ENCODE data around the gene FAM177A1.

FAM177A1 gene

GRCh38 chr14:35116242-35116641 is 70.2 kb downstream of the FAM177A1 start:
- WGBS (ENCODE audit: extremely low coverage, insufficient coverage, insufficient read length), result no CpG with 5 or more reads among the region's 4 CpGs
- Histone ChIP-seq H4K12ac (ENCODE audit: low read depth, low read length) (no peak overlapping the region), H3K27me3 (ENCODE audit: insufficient read depth, low read length) (no peaks in the 10 kb centered on the region)

GRCh38 chr14:35117112-35117511 is 71.0 kb downstream of the FAM177A1 start:
- H3K27me3 ChIP-seq (ENCODE audit: insufficient read depth, low read length), result no peaks in the 10 kb centered on the region
- H3K14ac ChIP-seq (ENCODE audit: low read length), result no peak overlapping the region
- H3K4me2 ChIP-seq (ENCODE audit: low read length), result no peak overlapping the region
- no peak for DNase-seq
- H3K4me1 ChIP-seq (ENCODE audit: control insufficient read depth in 1 of 2, insufficient read depth in 2 of 2, low read length in 2 of 2), result peaks cover 5 to 8% of the 10 kb centered on the region in 2 experiments
- H2AK5ac ChIP-seq (ENCODE audit: low read length), result no peak overlapping the region
- no peaks in the 10 kb centered on the region for H3K9me3 ChIP-seq (ENCODE audit: insufficient read depth, low read depth, low read length)
- no peak overlapping the region for H4K8ac ChIP-seq (ENCODE audit: low read depth, low read length)
- H3K23ac ChIP-seq (ENCODE audit: low read length), result no peak overlapping the region
- no peak overlapping the region for H3K9ac ChIP-seq (ENCODE audit: low read length)
- no peak overlapping the region for H3K4ac ChIP-seq (ENCODE audit: low read depth, low read length)
- H3K18ac ChIP-seq (ENCODE audit: low read length), result no peak overlapping the region
- no peak overlapping the region for H3K4me3 ChIP-seq (ENCODE audit: low read depth, low read length)
- no CpG with 5 or more reads among the region's 2 CpGs for WGBS (ENCODE audit: extremely low coverage, insufficient coverage, insufficient read length)
- H2BK5ac ChIP-seq (ENCODE audit: low read depth, low read length, poor library complexity), result no peak overlapping the region
- H2BK12ac ChIP-seq (ENCODE audit: low read length), result no peak overlapping the region
- no peak overlapping the region for H4K12ac ChIP-seq (ENCODE audit: low read depth, low read length)
- H3K36me3 ChIP-seq (ENCODE audit: control insufficient read depth in 1 of 2, insufficient read depth in 2 of 2, low read length in 2 of 2), result peaks cover 2 to 8% of the 10 kb centered on the region in 2 experiments
- H4K91ac ChIP-seq (ENCODE audit: low read depth, low read length), result no peak overlapping the region
- H3K79me2 ChIP-seq (ENCODE audit: control insufficient read depth, insufficient read depth, low read length, poor library complexity), result peaks cover 3% of the 10 kb centered on the region
- H2BK120ac ChIP-seq (ENCODE audit: insufficient read depth, low read length, poor library complexity), result no peak overlapping the region
- H3K79me1 ChIP-seq (ENCODE audit: low read length), result peaks cover 9% of the 10 kb centered on the region
- H3K27ac ChIP-seq (ENCODE audit: low read depth, low read length), result no peak overlapping the region
- no peak overlapping the region for H2AFZ ChIP-seq (ENCODE audit: insufficient read depth, low read length, poor library complexity)

More at GRCh38 chr14:35116242-35116641, 70.2 kb downstream of the FAM177A1 start:
- H2BK120ac ChIP-seq (ENCODE audit: insufficient read depth, low read length, poor library complexity), result no peak overlapping the region
- no peak overlapping the region for H3K27ac ChIP-seq (ENCODE audit: low read depth, low read length)
- no peak overlapping the region for H2AK5ac ChIP-seq (ENCODE audit: low read length)
- H3K4me3 ChIP-seq (ENCODE audit: low read depth, low read length), result no peak overlapping the region
- no peak overlapping the region for H3K14ac ChIP-seq (ENCODE audit: low read length)
- DNase-seq, result peak; percentile 18 to 73
- peaks cover 5 to 8% of the 10 kb centered on the region in 2 experiments for H3K4me1 ChIP-seq (ENCODE audit: control insufficient read depth in 1 of 2, insufficient read depth in 2 of 2, low read length in 2 of 2)
- H2BK5ac ChIP-seq (ENCODE audit: low read depth, low read length, poor library complexity), result no peak overlapping the region
- no peak overlapping the region for H3K4me2 ChIP-seq (ENCODE audit: low read length)
- no peak overlapping the region for H4K8ac ChIP-seq (ENCODE audit: low read depth, low read length)
- peaks cover 5 to 10% of the 10 kb centered on the region in 2 experiments for H3K36me3 ChIP-seq (ENCODE audit: control insufficient read depth in 1 of 2, insufficient read depth in 2 of 2, low read length in 2 of 2)
- H3K9ac ChIP-seq (ENCODE audit: low read length), result no peak overlapping the region
- H4K91ac ChIP-seq (ENCODE audit: low read depth, low read length), result no peak overlapping the region
- no peak overlapping the region for H2BK12ac ChIP-seq (ENCODE audit: low read length)
- H3K79me1 ChIP-seq (ENCODE audit: low read length), result peaks cover 3% of the 10 kb centered on the region
- no peak overlapping the region for H3K18ac ChIP-seq (ENCODE audit: low read length)
- peaks cover 3% of the 10 kb centered on the region for H3K79me2 ChIP-seq (ENCODE audit: control insufficient read depth, insufficient read depth, low read length, poor library complexity)
- H3K4ac ChIP-seq (ENCODE audit: low read depth, low read length), result no peak overlapping the region
- peaks cover 2% of the 10 kb centered on the region for H3K9me3 ChIP-seq (ENCODE audit: insufficient read depth, low read depth, low read length)
- H2AFZ ChIP-seq (ENCODE audit: insufficient read depth, low read length, poor library complexity), result no peak overlapping the region
- no peak overlapping the region for H3K23ac ChIP-seq (ENCODE audit: low read length)

GRCh38 chr14:35121026-35121886 is 75.2 kb downstream of the FAM177A1 start:
- Histone ChIP-seq H3K27ac (ENCODE audit: low read depth, low read length) (peak overlapping the region; percentile 93), H3K79me1 (ENCODE audit: low read length) (peaks cover 16% of the 10 kb centered on the region), H3K9me3 (ENCODE audit: insufficient read depth, low read depth, low read length) (no peaks in the 10 kb centered on the region), H4K91ac (ENCODE audit: low read depth, low read length) (peak overlapping the region; percentile 57), H2AK5ac (ENCODE audit: low read length) (peak overlapping the region; percentile 70), H3K14ac (ENCODE audit: low read length) (no peak overlapping the region), H4K8ac (ENCODE audit: low read depth, low read length) (peak overlapping the region; percentile 87), H3K79me2 (ENCODE audit: control insufficient read depth, insufficient read depth, low read length, poor library complexity) (peaks cover 6% of the 10 kb centered on the region), H3K4ac (ENCODE audit: low read depth, low read length) (peak overlapping the region; percentile 41), H4K12ac (ENCODE audit: low read depth, low read length) (no peak overlapping the region), H2AFZ (ENCODE audit: insufficient read depth, low read length, poor library complexity) (peak overlapping the region; percentile 69), H2BK12ac (ENCODE audit: low read length) (no peak overlapping the region), H3K9ac (ENCODE audit: low read length) (peak overlapping the region; percentile 54), H3K4me2 (ENCODE audit: low read length) (peak overlapping the region; percentile 75), H3K4me1 (ENCODE audit: control insufficient read depth in 1 of 2, insufficient read depth in 2 of 2, low read length in 2 of 2) (peaks cover 3 to 5% of the 10 kb centered on the region in 2 experiments), H3K18ac (ENCODE audit: low read length) (no peak overlapping the region), H2BK120ac (ENCODE audit: insufficient read depth, low read length, poor library complexity) (no peak overlapping the region), H2BK5ac (ENCODE audit: low read depth, low read length, poor library complexity) (no peak overlapping the region), H3K36me3 (ENCODE audit: control insufficient read depth in 1 of 2, insufficient read depth in 2 of 2, low read length in 2 of 2) (peaks cover 2% of the 10 kb centered on the region in 2 experiments), H3K27me3 (ENCODE audit: insufficient read depth, low read length) (no peaks in the 10 kb centered on the region), H3K4me3 (ENCODE audit: low read depth, low read length) (peak overlapping the region; percentile 96), H3K23ac (ENCODE audit: low read length) (no peak overlapping the region)
- peak; percentile 23 to 43 for DNase-seq
- WGBS (ENCODE audit: extremely low coverage, insufficient coverage, insufficient read length), result 100% methylated on average over 3 of the region's 34 CpGs

GRCh38 chr14:35121887-35122695 is 76.0 kb downstream of the FAM177A1 start, which contains the start of the genes PPP2R3C and PRORP:
Gene PPP2R3C, minus strand, starts transcription at chr14:35121990. Its CDS starts 31 bp downstream, at chr14:35121959.
Gene PRORP, plus strand, starts transcription at chr14:35122552. Its CDS starts 694 bp downstream, at chr14:35123246.
- Histone ChIP-seq H3K4me3 (ENCODE audit: low read depth, low read length) (peak within 1 kb of the TSS; percentile 96), H2AK5ac (ENCODE audit: low read length) (peak within 1 kb of the TSS; percentile 70), H3K18ac (ENCODE audit: low read length) (peak within 1 kb of the TSS; percentile 55), H4K91ac (ENCODE audit: low read depth, low read length) (peak within 1 kb of the TSS; percentile 91), H3K36me3 (ENCODE audit: control insufficient read depth in 1 of 2, insufficient read depth in 2 of 2, low read length in 2 of 2) (peaks cover 2 to 4% of the 10 kb centered on the region in 2 experiments), H4K12ac (ENCODE audit: low read depth, low read length) (peak within 1 kb of the TSS; percentile 83), H3K79me1 (ENCODE audit: low read length) (peaks cover 16% of the 10 kb centered on the region), H3K27ac (ENCODE audit: low read depth, low read length) (peak within 1 kb of the TSS; percentile 93), H3K79me2 (ENCODE audit: control insufficient read depth, insufficient read depth, low read length, poor library complexity) (peaks cover 6% of the 10 kb centered on the region), H3K9me3 (ENCODE audit: insufficient read depth, low read depth, low read length) (no peaks in the 10 kb centered on the region), H3K9ac (ENCODE audit: low read length) (peak within 1 kb of the TSS; percentile 95), H3K4ac (ENCODE audit: low read depth, low read length) (peak within 1 kb of the TSS; percentile 63), H2AFZ (ENCODE audit: insufficient read depth, low read length, poor library complexity) (peak within 1 kb of the TSS; percentile 92), H4K8ac (ENCODE audit: low read depth, low read length) (peak within 1 kb of the TSS; percentile 90), H3K4me1 (ENCODE audit: control insufficient read depth in 1 of 2, insufficient read depth in 2 of 2, low read length in 2 of 2) (peaks cover 3 to 5% of the 10 kb centered on the region in 2 experiments), H3K27me3 (ENCODE audit: insufficient read depth, low read length) (no peaks in the 10 kb centered on the region), H2BK5ac (ENCODE audit: low read depth, low read length, poor library complexity) (peak within 1 kb of the TSS; percentile 92), H2BK12ac (ENCODE audit: low read length) (peak within 1 kb of the TSS; percentile 42), H3K23ac (ENCODE audit: low read length) (no peak within 1 kb of the TSS), H3K4me2 (ENCODE audit: low read length) (peak within 1 kb of the TSS; percentile 75), H3K14ac (ENCODE audit: low read length) (peak within 1 kb of the TSS; percentile 80), H2BK120ac (ENCODE audit: insufficient read depth, low read length, poor library complexity) (peak within 1 kb of the TSS; percentile 75)
- DNase-seq, result peak; percentile 95 to 98
- no CpG with 5 or more reads among the region's 57 CpGs for WGBS (ENCODE audit: extremely low coverage, insufficient coverage, insufficient read length)
